IPS-15b (cell line): ENCODE results near the gene JARID2.

ENCODE experiments used
- H3K27me3 ChIP-seq: one replicate; pipeline ENCODE4 v1.6.1; 2013; ENCODE audit warnings: low read length; ENCODE audit not compliant: control insufficient read depth, insufficient read depth
- H3K36me3 ChIP-seq: one replicate; pipeline ENCODE4 v1.6.1; 2013; ENCODE audit warnings: low read length; ENCODE audit not compliant: control insufficient read depth, insufficient read depth
- H3K4me1 ChIP-seq: one replicate; pipeline ENCODE4 v1.6.1; 2013; ENCODE audit warnings: mild to moderate bottlenecking, low read length; ENCODE audit not compliant: control insufficient read depth, insufficient read depth
- H3K4me3 ChIP-seq: one replicate; pipeline ENCODE4 v1.5.1; 2013; ENCODE audit warnings: low read depth, low read length
- H3K9ac ChIP-seq: one replicate; pipeline ENCODE4 v1.6.1; 2013; ENCODE audit warnings: low read depth, mild to moderate bottlenecking, low read length
- H3K9me3 ChIP-seq: one replicate; pipeline ENCODE4 v1.6.1; 2013; ENCODE audit warnings: mild to moderate bottlenecking, low read length; ENCODE audit not compliant: control insufficient read depth, insufficient read depth

Gene JARID2

DNA sequence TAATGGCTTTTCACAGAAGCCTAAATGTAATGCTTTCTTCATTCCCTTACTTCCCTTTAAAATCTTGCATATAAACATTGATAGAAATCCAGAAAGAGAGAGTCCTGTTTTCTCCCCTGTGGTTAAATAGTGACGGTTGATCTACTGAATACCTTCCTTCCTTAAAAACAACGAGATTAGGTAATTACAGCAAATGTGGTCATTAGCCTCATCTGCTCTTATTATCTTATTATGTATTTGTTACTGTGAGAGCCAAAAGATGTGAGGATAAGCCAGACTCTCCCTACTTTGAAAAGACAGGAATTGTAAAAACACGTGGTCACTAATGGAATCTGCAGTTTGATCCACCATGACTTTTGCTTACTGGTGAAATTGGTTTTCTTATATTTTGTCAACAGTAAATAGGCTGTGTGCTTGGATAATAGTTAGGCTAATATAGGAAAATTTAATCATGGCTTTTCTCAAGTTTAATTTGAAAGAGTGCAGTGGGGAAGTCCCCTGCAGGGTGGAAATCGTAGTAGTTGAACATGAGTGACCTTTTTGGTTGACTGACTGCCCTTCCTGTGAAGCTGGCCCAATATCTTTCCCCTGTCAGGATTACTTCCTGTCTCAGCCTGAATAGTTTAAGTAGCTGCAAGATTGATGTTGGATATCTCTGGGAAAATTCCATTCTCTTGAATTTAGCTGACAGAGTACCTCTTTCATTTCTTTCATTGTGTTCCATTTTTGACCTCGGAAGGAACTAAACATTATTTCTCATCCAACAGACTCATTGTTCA lies 62.8 kb downstream of the JARID2 start:
- peaks cover 41% of the 10 kb centered on the region for H3K4me1 ChIP-seq
- no peaks in the 10 kb centered on the region for H3K9me3 ChIP-seq
- no peak overlapping the region for H3K9ac ChIP-seq
- no peaks in the 10 kb centered on the region for H3K36me3 ChIP-seq
- H3K27me3 ChIP-seq, result no peaks in the 10 kb centered on the region
- no peak overlapping the region for H3K4me3 ChIP-seq

DNA sequence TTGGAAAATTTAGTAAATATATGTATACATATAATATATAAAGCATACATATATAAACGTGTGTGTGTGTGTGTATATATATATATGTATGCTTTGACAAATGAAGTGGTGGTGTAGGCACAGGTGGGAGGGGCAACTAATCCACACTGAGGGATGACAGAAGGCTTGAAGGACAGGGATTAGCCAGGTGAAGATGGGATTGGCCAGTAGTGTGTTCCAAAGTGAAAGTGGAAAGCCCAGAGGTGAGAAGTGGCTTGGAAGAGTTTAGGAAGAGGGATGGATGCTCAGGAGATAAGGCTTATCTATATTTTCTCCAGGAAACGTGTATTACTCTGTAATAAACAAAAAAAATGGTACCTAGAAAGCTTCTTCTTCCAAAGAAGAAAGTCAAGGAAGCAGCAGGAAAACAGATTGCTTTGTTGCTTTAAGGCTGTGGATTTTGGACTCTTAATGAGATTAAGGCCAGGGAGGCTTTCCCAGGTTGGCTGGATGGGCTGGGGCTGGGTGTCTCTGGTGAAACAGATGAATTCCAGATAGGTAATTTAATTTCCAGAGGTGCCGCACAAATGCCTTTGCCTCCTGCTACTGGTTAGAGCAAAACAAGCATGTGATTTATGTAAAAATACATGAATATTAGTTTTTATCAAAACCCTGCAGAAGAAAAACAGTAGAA lies 63.9 kb downstream of the JARID2 start:
- Histone ChIP-seq H3K9ac (no peak overlapping the region), H3K4me3 (no peak overlapping the region), H3K27me3 (no peaks in the 10 kb centered on the region), H3K4me1 (peaks cover 38% of the 10 kb centered on the region), H3K9me3 (no peaks in the 10 kb centered on the region), H3K36me3 (no peaks in the 10 kb centered on the region)

DNA sequence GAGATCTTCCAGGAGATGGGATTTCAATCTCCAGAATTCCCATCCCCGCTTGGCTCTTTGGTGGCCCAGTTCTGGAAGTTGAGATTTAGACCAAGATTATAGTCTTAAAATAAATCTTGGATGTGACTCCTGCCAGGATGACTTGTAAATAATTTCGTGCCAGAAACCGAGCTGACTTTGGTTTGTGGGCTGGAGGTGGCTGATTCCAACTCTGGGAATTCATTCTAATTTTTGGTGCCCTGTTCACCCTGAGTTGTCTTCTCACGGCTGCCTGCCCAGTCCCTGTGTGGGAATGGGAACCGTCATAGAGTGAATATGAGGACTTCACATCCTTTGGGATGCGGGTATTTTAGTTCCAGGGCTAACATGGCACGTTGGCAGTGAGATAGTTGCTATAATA lies 64.8 kb downstream of the JARID2 start:
- Histone ChIP-seq H3K9me3 (no peaks in the 10 kb centered on the region), H3K4me1 (peaks cover 36% of the 10 kb centered on the region), H3K27me3 (no peaks in the 10 kb centered on the region), H3K36me3 (no peaks in the 10 kb centered on the region), H3K9ac (no peak overlapping the region), H3K4me3 (no peak overlapping the region)

DNA sequence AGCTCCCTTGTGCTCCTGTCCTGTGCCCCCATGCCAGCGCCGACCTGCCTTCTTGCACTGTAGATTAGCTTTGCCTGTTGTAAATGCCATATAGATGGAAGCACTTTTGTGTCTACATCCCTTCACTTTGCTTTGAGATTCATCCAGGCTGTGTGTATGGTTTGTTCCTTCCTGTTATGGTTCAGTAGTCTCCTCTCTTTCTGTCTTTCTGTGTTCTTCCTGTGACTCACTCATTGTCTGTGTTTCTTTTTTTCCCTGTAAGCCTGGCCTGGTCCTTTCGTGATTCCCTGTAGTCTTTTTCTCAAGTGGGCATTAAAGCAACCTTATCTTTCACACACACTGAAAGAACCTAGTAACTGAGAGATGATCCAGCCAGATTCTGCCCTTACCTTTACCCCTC lies 66.6 kb downstream of the JARID2 start:
- H3K4me1 ChIP-seq, result peaks cover 38% of the 10 kb centered on the region
- no peak overlapping the region for H3K4me3 ChIP-seq
- no peak overlapping the region for H3K9ac ChIP-seq
- H3K36me3 ChIP-seq, result no peaks in the 10 kb centered on the region
- no peaks in the 10 kb centered on the region for H3K9me3 ChIP-seq
- H3K27me3 ChIP-seq, result no peaks in the 10 kb centered on the region

DNA sequence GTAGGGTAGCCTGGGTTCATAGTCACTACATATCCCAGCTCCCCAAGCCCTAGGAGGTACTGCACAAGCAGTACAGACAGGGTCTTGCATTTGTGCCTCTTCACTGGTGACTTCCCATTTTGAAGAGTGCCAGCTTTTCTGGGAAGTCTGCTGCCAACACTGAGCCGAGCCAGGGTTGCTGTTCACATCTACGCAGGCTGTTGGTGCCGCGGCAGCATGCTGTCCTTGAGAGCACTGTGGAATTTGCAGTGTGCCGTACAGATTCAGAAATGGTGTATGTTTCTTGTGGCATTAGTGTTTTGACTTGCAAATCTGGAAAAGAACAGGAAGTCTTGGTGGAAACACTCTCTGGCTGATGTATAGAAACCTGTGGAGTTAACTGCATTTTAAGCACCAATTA lies 67.5 kb downstream of the JARID2 start:
- H3K4me1 ChIP-seq, result peaks cover 40% of the 10 kb centered on the region

DNA sequence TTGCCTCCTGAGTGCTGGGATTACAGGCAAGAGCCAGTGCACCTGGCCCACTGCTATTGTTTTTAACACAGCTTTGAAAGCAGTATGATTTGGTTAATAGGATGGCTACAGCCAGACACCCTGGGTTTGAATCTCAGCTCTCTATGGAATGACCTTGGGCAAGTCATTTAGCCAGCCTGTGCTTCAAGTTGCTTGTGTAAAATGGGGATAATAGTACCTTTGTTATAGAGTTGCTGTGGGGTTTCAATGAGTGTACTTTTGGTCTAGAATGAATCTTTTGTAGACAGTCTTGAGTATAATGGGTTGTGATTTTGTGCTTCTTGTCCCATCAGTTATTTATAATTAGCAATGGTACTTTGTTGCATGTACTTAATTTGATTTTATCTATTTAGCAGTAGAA lies 70.9 kb downstream of the JARID2 start:
- Histone ChIP-seq H3K4me1 (peaks cover 58% of the 10 kb centered on the region), H3K9me3 (no peaks in the 10 kb centered on the region), H3K27me3 (no peaks in the 10 kb centered on the region), H3K4me3 (no peak overlapping the region), H3K9ac (no peak overlapping the region), H3K36me3 (no peaks in the 10 kb centered on the region)

More for the DNA sequence above, 67.5 kb downstream of the JARID2 start:
- Histone ChIP-seq H3K27me3 (no peaks in the 10 kb centered on the region), H3K9me3 (no peaks in the 10 kb centered on the region), H3K4me3 (no peak overlapping the region), H3K9ac (no peak overlapping the region), H3K36me3 (no peaks in the 10 kb centered on the region)

- Histone ChIP-seq H3K4me3 (no peak overlapping the region), H3K9ac (no peak overlapping the region), H3K27me3 (no peaks in the 10 kb centered on the region), H3K4me1 (peaks cover 61% of the 10 kb centered on the region), H3K36me3 (no peaks in the 10 kb centered on the region), H3K9me3 (no peaks in the 10 kb centered on the region)
Observed at GRCh38 chr6:15317251-15317650, 71.4 kb downstream of the JARID2 start.

DNA sequence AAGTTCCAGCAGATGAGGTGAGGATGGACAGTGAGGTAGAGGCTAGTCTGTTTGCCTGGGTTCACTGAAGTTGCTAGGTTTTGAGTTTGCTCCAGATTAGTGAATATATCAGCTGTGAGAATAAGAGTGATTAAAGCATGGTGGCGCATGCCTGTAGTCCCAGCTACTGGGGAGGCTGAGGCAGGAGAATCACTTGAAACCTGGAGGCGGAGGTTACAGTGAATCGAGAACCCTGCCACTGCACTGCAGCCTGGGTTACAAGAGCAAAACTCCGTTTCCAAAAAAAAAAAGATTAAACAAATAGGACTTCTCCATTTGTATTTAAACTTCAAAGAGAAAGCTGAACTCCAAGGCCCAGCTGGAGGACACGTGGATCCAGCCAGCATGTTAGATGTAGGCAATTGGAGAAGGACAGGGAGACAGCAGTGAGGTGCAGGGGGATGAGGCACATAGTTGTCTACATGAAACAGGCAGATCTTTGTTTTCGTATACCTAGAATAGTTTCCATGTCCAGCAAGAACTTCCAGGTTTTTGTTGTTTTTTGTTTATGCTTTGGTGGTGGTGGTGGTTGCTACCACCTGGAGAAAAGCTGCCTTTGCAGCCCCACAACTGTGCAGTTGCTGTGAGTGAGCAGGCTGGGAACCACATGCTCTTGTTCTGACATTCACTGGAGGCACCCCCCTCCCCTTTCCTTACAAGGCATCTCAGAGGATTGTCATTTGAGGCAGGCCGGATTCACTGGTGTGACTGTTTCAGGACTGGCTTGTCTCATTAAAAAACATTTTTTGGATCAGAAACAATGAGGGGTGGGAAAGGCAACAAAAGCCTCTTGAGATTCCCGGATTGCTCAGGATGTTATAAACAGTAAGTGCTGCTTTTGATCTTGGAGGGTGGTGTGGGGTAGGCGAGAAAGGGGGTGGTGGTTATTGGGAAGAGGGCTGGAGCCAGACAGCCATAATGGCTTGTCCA lies 72.3 kb downstream of the JARID2 start:
- Histone ChIP-seq H3K4me1 (peaks cover 65% of the 10 kb centered on the region), H3K4me3 (no peak overlapping the region)

DNA sequence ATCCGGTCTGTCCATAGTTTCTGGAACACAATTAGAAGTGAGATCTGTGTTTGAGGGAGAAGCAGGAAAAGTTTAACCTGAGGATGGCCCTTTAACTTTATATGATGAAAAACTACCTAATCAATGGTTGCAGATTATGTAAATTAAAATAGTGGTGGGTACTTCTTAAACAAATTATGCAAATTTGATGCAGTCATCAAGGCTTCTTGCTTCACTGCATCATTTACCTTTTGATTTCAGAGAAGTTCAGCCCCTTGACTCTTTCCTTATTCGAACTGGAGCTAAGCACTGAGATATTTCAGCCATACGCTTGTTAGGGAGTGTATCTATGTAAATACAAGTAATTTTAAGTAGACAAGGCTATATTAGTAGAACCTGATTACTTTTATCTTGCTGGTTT lies 73.8 kb downstream of the JARID2 start:
- H3K27me3 ChIP-seq, result no peaks in the 10 kb centered on the region
- H3K9me3 ChIP-seq, result no peaks in the 10 kb centered on the region
- H3K36me3 ChIP-seq, result no peaks in the 10 kb centered on the region
- peaks cover 59% of the 10 kb centered on the region for H3K4me1 ChIP-seq
- H3K4me3 ChIP-seq, result no peak overlapping the region
- no peak overlapping the region for H3K9ac ChIP-seq

More for the DNA sequence above, 72.3 kb downstream of the JARID2 start:
- H3K9ac ChIP-seq, result no peak overlapping the region
- no peaks in the 10 kb centered on the region for H3K9me3 ChIP-seq
- no peaks in the 10 kb centered on the region for H3K27me3 ChIP-seq
- no peaks in the 10 kb centered on the region for H3K36me3 ChIP-seq

DNA sequence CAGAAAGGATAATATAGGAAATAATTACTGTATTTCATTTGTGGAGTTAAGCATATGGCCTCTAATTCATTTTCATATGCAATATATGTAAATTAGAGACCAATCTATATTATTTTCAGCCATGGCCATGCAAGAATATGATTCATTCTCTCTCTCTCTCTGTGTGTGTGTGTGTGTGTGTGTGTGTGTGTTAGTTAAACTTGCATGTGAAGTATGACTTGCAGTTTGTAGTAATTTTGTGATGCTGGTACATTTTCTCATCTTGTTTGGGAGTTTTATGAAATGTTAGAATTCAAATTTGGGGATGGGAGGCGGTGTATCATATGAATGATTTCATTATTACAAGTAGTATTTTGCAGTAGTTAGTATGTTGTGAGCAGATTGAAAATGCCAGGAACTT lies 74.8 kb downstream of the JARID2 start:
- no peaks in the 10 kb centered on the region for H3K9me3 ChIP-seq
- peaks cover 59% of the 10 kb centered on the region for H3K4me1 ChIP-seq
- no peaks in the 10 kb centered on the region for H3K27me3 ChIP-seq
- H3K36me3 ChIP-seq, result no peaks in the 10 kb centered on the region
- no peak overlapping the region for H3K4me3 ChIP-seq
- H3K9ac ChIP-seq, result no peak overlapping the region

DNA sequence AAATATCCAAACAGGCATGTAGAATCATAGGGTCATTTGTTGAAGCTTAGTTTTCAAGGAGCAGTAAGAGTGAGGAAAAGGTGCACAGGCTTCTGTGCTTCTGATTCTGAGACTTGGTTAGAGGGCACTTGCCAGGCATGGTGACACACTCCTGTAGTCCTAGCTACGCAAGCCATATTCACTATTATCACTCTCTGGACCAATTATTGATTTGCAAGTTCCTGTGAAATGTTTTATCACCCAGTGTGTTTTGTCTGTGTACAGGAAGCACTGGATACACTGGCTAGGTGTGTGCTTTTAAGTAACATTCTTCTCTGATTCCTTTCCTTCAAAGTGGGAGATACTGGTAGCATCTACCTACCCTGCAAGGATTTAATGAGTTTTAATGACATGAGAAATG lies 76.3 kb downstream of the JARID2 start:
- H3K27me3 ChIP-seq, result no peaks in the 10 kb centered on the region
- peaks cover 63% of the 10 kb centered on the region for H3K4me1 ChIP-seq
- no peaks in the 10 kb centered on the region for H3K9me3 ChIP-seq
- no peak overlapping the region for H3K9ac ChIP-seq
- no peaks in the 10 kb centered on the region for H3K36me3 ChIP-seq
- no peak overlapping the region for H3K4me3 ChIP-seq
